Common myeloid progenitor, CD34-positive (primary cell): Measurements from ENCODE around the gene PLA2G12A.

Source experiments
- CTCF ChIA-PET: fragments of 350-600 bp; sonication (Branson Sonifier 250); formaldehyde crosslinking; loops from one replicate; lab custom pipeline; 2021; ENCODE audit warnings: antibody characterized with exemption; lab: Charles Lee
- POLR2A ChIA-PET: fragments of 350-600 bp; sonication (Branson Sonifier 250); formaldehyde crosslinking; loops from one replicate; lab custom pipeline; 2021; ENCODE audit warnings: antibody characterized with exemption; lab: Charles Lee
- DNase-seq, 3 donors: peaks; one replicate each; pipeline versions ENCODE4 v3.0.0 to v3.0.0-alpha.2; 2013
- H3K27ac ChIP-seq, 2 experiments: 1 replicate in 1 of 2; 2 replicates in 1 of 2; pipeline ENCODE4 v1.7.0; 2013; ENCODE audit warnings: inconsistent platforms in 2 of 2, low read length in 2 of 2, mild to moderate bottlenecking in 2 of 2, low read depth in 1 of 2, moderate library complexity in 1 of 2; ENCODE audit not compliant: severe bottlenecking in 2 of 2, insufficient read depth in 1 of 2, poor library complexity in 1 of 2
- H3K27me3 ChIP-seq, 5 experiments: replicated peaks in 2 of 5; 1 replicate in 3 of 5; 2 replicates in 2 of 5; pipeline versions ENCODE4 v1.6.1 to v1.7.0; 2013; ENCODE audit warnings: low read length in 4 of 5, mild to moderate bottlenecking in 2 of 5, moderate library complexity in 2 of 5, inconsistent platforms in 1 of 5; ENCODE audit not compliant: insufficient read depth in 5 of 5, control insufficient read depth in 4 of 5
- H3K36me3 ChIP-seq, 4 experiments: 1 replicate in 2 of 4; 2 replicates in 2 of 4; pipeline versions ENCODE4 v1.6.1 to v1.7.0; 2013; ENCODE audit warnings: low read length in 3 of 4, control low read depth in 1 of 4, mild to moderate bottlenecking in 1 of 4; ENCODE audit not compliant: control insufficient read depth in 4 of 4, insufficient read depth in 4 of 4
- H3K4me1 ChIP-seq, 4 experiments: 1 replicate in 3 of 4; 2 replicates in 1 of 4; pipeline versions ENCODE4 v1.6.1 to v1.7.1; 2013; ENCODE audit warnings: low read length in 3 of 4, mild to moderate bottlenecking in 3 of 4, control low read depth in 1 of 4, inconsistent platforms in 1 of 4, moderate library complexity in 1 of 4; ENCODE audit not compliant: control insufficient read depth in 4 of 4, insufficient read depth in 4 of 4; ENCODE audit errors: control extremely low read depth in 1 of 4
- H3K4me3 ChIP-seq, 7 experiments: 1 replicate in 4 of 7; 2 replicates in 3 of 7; pipeline versions ENCODE4 v1.5.1 to v1.7.0; 2013; ENCODE audit warnings: mild to moderate bottlenecking in 7 of 7, low read length in 6 of 7, moderate library complexity in 6 of 7, inconsistent platforms in 2 of 7, low read depth in 2 of 7, control low read depth in 1 of 7; ENCODE audit not compliant: insufficient read depth in 4 of 7, control insufficient read depth in 1 of 7; ENCODE audit errors: extremely low read depth in 1 of 7
- H3K9me3 ChIP-seq, 5 experiments: 1 replicate in 4 of 5; 2 replicates in 1 of 5; pipeline versions ENCODE4 v1.6.1 to v1.7.1; 2013; ENCODE audit warnings: low read length in 4 of 5, mild to moderate bottlenecking in 2 of 5, inconsistent platforms in 1 of 5, low read depth in 1 of 5, moderate library complexity in 1 of 5; ENCODE audit not compliant: control insufficient read depth in 4 of 5, insufficient read depth in 2 of 5; ENCODE audit errors: control extremely low read depth in 1 of 5
- WGBS: methylation state at CpG from one replicate; pipeline ENCODE4 v1.1.5; 2013; ENCODE audit not compliant: insufficient coverage; 5-methylcytosine and 5-hydroxymethylcytosine counted together

Gene PLA2G12A

GRCh38 chr4:109672169-109672930 lies 57.5 kb downstream of the PLA2G12A start:
- H3K36me3 ChIP-seq: peaks cover 0 to 5% (median under 1%) of the 10 kb centered on the region in 4 experiments
- no peak overlapping the region for H3K27ac ChIP-seq
- no peak overlapping the region for H3K4me3 ChIP-seq
- ChIA-PET CTCF (no interaction called here), POLR2A (no interaction called here)
- H3K27me3 ChIP-seq: no peaks in the 10 kb centered on the region
- peaks cover 3 to 9% (median 4%) of the 10 kb centered on the region in 5 experiments for H3K9me3 ChIP-seq
- peaks cover 0 to 3% (median 0%) of the 10 kb centered on the region in 4 experiments for H3K4me1 ChIP-seq
- DNase-seq: no peak

- H3K4me3 ChIP-seq: no peak overlapping the region
- H3K27ac ChIP-seq: no peak overlapping the region
- H3K4me1 ChIP-seq: peaks cover 0 to 3% (median 0%) of the 10 kb centered on the region in 4 experiments
- peaks cover 0 to 5% (median under 1%) of the 10 kb centered on the region in 4 experiments for H3K36me3 ChIP-seq
- ChIA-PET CTCF (interaction anchor here (0.6 to 1.7 kb wide), 3 partner anchors 24 to 32 kb away, joined by 3 to 5 read pairs (median 3); partner anchors contain the start of gene CASP6), POLR2A (no interaction called here)
- peaks cover 3 to 9% (median 4%) of the 10 kb centered on the region in 5 experiments for H3K9me3 ChIP-seq
- no peaks in the 10 kb centered on the region for H3K27me3 ChIP-seq
- no peak for DNase-seq
These were observed 58.5 kb downstream of the PLA2G12A start for GRCh38 chr4:109671350-109671749.

GRCh38 chr4:109665783-109666485 lies 63.9 kb downstream of the PLA2G12A start:
- H3K4me3 ChIP-seq: no peak overlapping the region
- POLR2A ChIA-PET: no interaction called here
- no peaks in the 10 kb centered on the region for H3K27me3 ChIP-seq
- 100% methylated on average over 3 of the region's 5 CpGs for WGBS
- H3K9me3 ChIP-seq: peaks cover 0 to 4% (median 3%) of the 10 kb centered on the region in 5 experiments
- no peak for DNase-seq
- peaks cover 0 to 3% (median 0%) of the 10 kb centered on the region in 4 experiments for H3K4me1 ChIP-seq
- CTCF ChIA-PET: interaction anchor here (0.9 kb wide), 1 partner anchor 10 kb away, joined by 4 read pairs; no protein-coding TSS in a partner anchor
- H3K36me3 ChIP-seq: peaks cover 0 to 9% (median 3%) of the 10 kb centered on the region in 4 experiments
- H3K27ac ChIP-seq: no peak overlapping the region

- no peaks in the 10 kb centered on the region for H3K9me3 ChIP-seq
- H3K36me3 ChIP-seq: peaks cover 0 to 9% (median 3%) of the 10 kb centered on the region in 4 experiments
- no peak overlapping the region for H3K27ac ChIP-seq
- H3K4me3 ChIP-seq: no peak overlapping the region
- ChIA-PET POLR2A (interaction anchor here (0.5 kb wide), 1 partner anchor 15 kb away, joined by 3 read pairs; no protein-coding TSS in a partner anchor), CTCF (interaction anchor here (1.3 to 1.7 kb wide), 4 partner anchors 21 to 235 kb away, joined by 3 to 6 read pairs (median 5); no protein-coding TSS in a partner anchor)
- H3K4me1 ChIP-seq: no peaks in the 10 kb centered on the region
- no peaks in the 10 kb centered on the region for H3K27me3 ChIP-seq
- no peak for DNase-seq
- WGBS: 100% methylated on average over 2 of the region's 3 CpGs
These were observed 67.1 kb downstream of the PLA2G12A start for GRCh38 chr4:109662771-109663170.

GRCh38 chr4:109662116-109662515 lies 67.8 kb downstream of the PLA2G12A start:
- Histone ChIP-seq H3K4me1 (no peaks in the 10 kb centered on the region), H3K27me3 (no peaks in the 10 kb centered on the region), H3K9me3 (no peaks in the 10 kb centered on the region), H3K4me3 (no peak overlapping the region), H3K27ac (no peak overlapping the region), H3K36me3 (peaks cover 0 to 9% (median 3%) of the 10 kb centered on the region in 4 experiments)
- CTCF ChIA-PET: interaction anchor here (1.3 to 1.7 kb wide), 3 partner anchors 22 to 235 kb away, joined by 5 to 6 read pairs (median 5); no protein-coding TSS in a partner anchor
- POLR2A ChIA-PET: no interaction called here
- DNase-seq: no peak
- 100% methylated on average over 1 of the region's 2 CpGs for WGBS
